Measurements from ENCODE around the gene MAU2. TPM values are rescaled to one million over a fixed set of nuclear protein-coding genes. Genes with fewer than 3 reads are reported as not detected.

Gene MAU2
- total and polyA plus RNA-seq, 2 experiments from 2014 or later, result 18.9 to 62.2 TPM

DNA sequence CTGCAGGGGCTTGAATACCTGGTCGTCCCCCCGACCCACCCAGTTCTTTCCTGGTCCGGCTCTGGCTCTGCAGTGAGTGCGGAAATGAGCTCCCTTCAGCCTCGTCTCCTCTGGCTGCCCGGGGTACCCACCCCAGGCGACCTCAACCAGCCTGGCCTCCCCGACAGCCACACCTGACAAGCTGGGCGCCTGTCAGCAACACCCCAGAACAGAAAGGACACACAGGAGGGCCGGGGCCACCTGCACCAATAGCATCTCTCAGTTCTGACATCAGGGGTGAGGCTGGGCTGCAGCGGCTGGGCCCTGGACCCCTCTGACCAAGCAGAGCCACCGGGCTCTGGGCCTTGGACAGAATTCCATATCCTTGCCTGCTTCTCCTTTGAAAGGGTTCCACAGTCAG is 20.0 kb upstream of the MAU2 start:
- H3K36me3 ChIP-seq (ENCODE audit: insufficient read depth), result no peaks in the 10 kb centered on the region; the same call in 1 of the 2 replicates
- H3K36me3 Mint-ChIP-seq (ENCODE audit: low read depth), result peaks cover 21% of the 10 kb centered on the region

More for the DNA sequence above, 20.0 kb upstream of the MAU2 start:
- Histone ChIP-seq H3K79me2 (replicated peaks; ENCODE audit: insufficient read depth) (no peaks in the 10 kb centered on the region), H3K4me1 (ENCODE audit: insufficient read depth) (no peaks in the 10 kb centered on the region), H3K4me2 (no peak overlapping the region), H3K4me3 (no peak overlapping the region), H3K27ac (ENCODE audit: low read depth) (no peak overlapping the region), H3F3A (replicated peaks; ENCODE audit: low read depth) (no peaks in the 10 kb centered on the region), H2AFZ (no peak overlapping the region), H3K27me3 (ENCODE audit: insufficient read depth) (no peaks in the 10 kb centered on the region), H3K9me2 (ENCODE audit: insufficient read depth) (no peaks in the 10 kb centered on the region), H4K20me1 (replicated peaks; ENCODE audit: insufficient read depth) (no peaks in the 10 kb centered on the region)
- Mint-ChIP-seq H3K27ac (no peak overlapping the region), H3K27me3 (ENCODE audit: insufficient read depth, low read depth, poor library complexity) (peaks cover 7% of the 10 kb centered on the region), H3K4me1 (no peaks in the 10 kb centered on the region), H3K9me3 (no peaks in the 10 kb centered on the region), H3K4me3 (no peak overlapping the region)
- no peak for DNase-seq (ENCODE audit: low spot score)
- no peak for ATAC-seq
- no peak for TF ChIP-seq CREB1 (CRISPR knock-in tag; IDR thresholded peaks at IDR 0.05; ENCODE audit: low read depth)
- TF ChIP-seq EZH2 (IDR thresholded peaks at IDR 0.05; ENCODE audit: low read depth, unreplicated experiment), result no peak
- TF ChIP-seq, protein P1, sequence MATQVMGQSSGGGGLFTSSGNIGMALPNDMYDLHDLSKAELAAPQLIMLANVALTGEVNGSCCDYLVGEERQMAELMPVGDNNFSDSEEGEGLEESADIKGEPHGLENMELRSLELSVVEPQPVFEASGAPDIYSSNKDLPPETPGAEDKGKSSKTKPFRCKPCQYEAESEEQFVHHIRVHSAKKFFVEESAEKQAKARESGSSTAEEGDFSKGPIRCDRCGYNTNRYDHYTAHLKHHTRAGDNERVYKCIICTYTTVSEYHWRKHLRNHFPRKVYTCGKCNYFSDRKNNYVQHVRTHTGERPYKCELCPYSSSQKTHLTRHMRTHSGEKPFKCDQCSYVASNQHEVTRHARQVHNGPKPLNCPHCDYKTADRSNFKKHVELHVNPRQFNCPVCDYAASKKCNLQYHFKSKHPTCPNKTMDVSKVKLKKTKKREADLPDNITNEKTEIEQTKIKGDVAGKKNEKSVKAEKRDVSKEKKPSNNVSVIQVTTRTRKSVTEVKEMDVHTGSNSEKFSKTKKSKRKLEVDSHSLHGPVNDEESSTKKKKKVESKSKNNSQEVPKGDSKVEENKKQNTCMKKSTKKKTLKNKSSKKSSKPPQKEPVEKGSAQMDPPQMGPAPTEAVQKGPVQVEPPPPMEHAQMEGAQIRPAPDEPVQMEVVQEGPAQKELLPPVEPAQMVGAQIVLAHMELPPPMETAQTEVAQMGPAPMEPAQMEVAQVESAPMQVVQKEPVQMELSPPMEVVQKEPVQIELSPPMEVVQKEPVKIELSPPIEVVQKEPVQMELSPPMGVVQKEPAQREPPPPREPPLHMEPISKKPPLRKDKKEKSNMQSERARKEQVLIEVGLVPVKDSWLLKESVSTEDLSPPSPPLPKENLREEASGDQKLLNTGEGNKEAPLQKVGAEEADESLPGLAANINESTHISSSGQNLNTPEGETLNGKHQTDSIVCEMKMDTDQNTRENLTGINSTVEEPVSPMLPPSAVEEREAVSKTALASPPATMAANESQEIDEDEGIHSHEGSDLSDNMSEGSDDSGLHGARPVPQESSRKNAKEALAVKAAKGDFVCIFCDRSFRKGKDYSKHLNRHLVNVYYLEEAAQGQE (IDR thresholded peaks at IDR 0.05; ENCODE audit: unreplicated experiment), result no peak
- TF ChIP-seq JUNB (IDR thresholded peaks at IDR 0.05; ENCODE audit: unreplicated experiment), result no peak
- TF ChIP-seq, protein P2, sequence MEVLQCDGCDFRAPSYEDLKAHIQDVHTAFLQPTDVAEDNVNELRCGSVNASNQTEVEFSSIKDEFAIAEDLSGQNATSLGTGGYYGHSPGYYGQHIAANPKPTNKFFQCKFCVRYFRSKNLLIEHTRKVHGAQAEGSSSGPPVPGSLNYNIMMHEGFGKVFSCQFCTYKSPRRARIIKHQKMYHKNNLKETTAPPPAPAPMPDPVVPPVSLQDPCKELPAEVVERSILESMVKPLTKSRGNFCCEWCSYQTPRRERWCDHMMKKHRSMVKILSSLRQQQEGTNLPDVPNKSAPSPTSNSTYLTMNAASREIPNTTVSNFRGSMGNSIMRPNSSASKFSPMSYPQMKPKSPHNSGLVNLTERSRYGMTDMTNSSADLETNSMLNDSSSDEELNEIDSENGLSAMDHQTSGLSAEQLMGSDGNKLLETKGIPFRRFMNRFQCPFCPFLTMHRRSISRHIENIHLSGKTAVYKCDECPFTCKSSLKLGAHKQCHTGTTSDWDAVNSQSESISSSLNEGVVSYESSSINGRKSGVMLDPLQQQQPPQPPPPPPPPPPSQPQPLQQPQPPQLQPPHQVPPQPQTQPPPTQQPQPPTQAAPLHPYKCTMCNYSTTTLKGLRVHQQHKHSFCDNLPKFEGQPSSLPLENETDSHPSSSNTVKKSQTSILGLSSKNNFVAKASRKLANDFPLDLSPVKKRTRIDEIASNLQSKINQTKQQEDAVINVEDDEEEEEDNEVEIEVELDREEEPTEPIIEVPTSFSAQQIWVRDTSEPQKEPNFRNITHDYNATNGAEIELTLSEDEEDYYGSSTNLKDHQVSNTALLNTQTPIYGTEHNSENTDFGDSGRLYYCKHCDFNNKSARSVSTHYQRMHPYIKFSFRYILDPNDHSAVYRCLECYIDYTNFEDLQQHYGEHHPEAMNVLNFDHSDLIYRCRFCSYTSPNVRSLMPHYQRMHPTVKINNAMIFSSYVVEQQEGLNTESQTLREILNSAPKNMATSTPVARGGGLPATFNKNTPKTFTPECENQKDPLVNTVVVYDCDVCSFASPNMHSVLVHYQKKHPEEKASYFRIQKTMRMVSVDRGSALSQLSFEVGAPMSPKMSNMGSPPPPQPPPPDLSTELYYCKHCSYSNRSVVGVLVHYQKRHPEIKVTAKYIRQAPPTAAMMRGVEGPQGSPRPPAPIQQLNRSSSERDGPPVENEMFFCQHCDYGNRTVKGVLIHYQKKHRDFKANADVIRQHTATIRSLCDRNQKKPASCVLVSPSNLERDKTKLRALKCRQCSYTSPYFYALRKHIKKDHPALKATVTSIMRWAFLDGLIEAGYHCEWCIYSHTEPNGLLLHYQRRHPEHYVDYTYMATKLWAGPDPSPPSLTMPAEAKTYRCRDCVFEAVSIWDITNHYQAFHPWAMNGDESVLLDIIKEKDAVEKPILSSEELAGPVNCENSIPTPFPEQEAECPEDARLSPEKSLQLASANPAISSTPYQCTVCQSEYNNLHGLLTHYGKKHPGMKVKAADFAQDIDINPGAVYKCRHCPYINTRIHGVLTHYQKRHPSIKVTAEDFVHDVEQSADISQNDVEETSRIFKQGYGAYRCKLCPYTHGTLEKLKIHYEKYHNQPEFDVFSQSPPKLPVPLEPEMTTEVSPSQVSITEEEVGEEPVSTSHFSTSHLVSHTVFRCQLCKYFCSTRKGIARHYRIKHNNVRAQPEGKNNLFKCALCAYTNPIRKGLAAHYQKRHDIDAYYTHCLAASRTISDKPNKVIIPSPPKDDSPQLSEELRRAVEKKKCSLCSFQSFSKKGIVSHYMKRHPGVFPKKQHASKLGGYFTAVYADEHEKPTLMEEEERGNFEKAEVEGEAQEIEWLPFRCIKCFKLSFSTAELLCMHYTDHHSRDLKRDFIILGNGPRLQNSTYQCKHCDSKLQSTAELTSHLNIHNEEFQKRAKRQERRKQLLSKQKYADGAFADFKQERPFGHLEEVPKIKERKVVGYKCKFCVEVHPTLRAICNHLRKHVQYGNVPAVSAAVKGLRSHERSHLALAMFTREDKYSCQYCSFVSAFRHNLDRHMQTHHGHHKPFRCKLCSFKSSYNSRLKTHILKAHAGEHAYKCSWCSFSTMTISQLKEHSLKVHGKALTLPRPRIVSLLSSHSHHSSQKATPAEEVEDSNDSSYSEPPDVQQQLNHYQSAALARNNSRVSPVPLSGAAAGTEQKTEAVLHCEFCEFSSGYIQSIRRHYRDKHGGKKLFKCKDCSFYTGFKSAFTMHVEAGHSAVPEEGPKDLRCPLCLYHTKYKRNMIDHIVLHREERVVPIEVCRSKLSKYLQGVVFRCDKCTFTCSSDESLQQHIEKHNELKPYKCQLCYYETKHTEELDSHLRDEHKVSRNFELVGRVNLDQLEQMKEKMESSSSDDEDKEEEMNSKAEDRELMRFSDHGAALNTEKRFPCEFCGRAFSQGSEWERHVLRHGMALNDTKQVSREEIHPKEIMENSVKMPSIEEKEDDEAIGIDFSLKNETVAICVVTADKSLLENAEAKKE (CRISPR knock-in tag; IDR thresholded peaks at IDR 0.05), result no peak
- TF ChIP-seq NANOG (IDR thresholded peaks at IDR 0.05; ENCODE audit: borderline replicate concordance), result no peak
- no peak for TF ChIP-seq ZNF114 (CRISPR knock-in tag; IDR thresholded peaks at IDR 0.05)
